H1 (cell line): ENCODE results near the gene ABHD14A. TPM values are rescaled to one million over a fixed set of nuclear protein-coding genes. Genes with fewer than 3 reads are reported as not detected.

Experiments
- CTCF ChIA-PET: fragments of 300-600 bp; sonication (Branson Sonifier 250); formaldehyde crosslinking; loops from one replicate; lab custom pipeline; 2021; ENCODE audit not compliant: partially characterized antibody; lab: Charles Lee
- POLR2A ChIA-PET: fragments of 300-600 bp; sonication (Branson Sonifier 250); formaldehyde crosslinking; loops from one replicate; lab custom pipeline; 2021; ENCODE audit warnings: inconsistent platforms; ENCODE audit not compliant: partially characterized antibody; lab: Charles Lee
- DNase-seq, 2 experiments: peaks; one replicate each; pipeline versions ENCODE4 v3.0.0 to v3.0.0-alpha.2; 2010 to 2022; ENCODE audit warnings: low spot score in 2 of 2, low read depth in 1 of 2, mixed read lengths in 1 of 2
- FAIRE-seq: peaks from 2 replicates; lab custom pipeline; 2011; peaks lifted over from hg19 to GRCh38; lab: Jason Lieb, UNC
- H2AFZ ChIP-seq: 2 replicates; pipeline ENCODE4 v1.8.1; 2012; ENCODE audit warnings: low read length, inconsistent platforms
- H2AK5ac ChIP-seq: 2 replicates; pipeline ENCODE4 v1.6.1; 2013; ENCODE audit warnings: low read depth, low read length
- H2BK120ac ChIP-seq: replicated peaks from 2 replicates; pipeline ENCODE3; 2013; ENCODE audit warnings: low read depth, low read length, inconsistent platforms
- H2BK12ac ChIP-seq: 2 replicates; pipeline ENCODE4 v1.6.1; 2013; ENCODE audit warnings: low read depth, low read length
- H2BK15ac ChIP-seq: 2 replicates; pipeline ENCODE4 v1.6.1; 2013; ENCODE audit warnings: low read length
- H2BK20ac ChIP-seq: 2 replicates; pipeline ENCODE4 v1.6.1; 2013; ENCODE audit warnings: low read length
- H2BK5ac ChIP-seq: 2 replicates; pipeline ENCODE4 v1.6.1; 2013; ENCODE audit warnings: low read depth, low read length
- H3K14ac ChIP-seq: 2 replicates; pipeline ENCODE4 v1.6.1; 2013; ENCODE audit warnings: inconsistent platforms; ENCODE audit not compliant: insufficient read length
- H3K18ac ChIP-seq: 2 replicates; pipeline ENCODE4 v1.6.1; 2013; ENCODE audit warnings: low read length; ENCODE audit errors: extremely low read depth
- H3K23ac ChIP-seq: 2 replicates; pipeline ENCODE4 v1.6.1; 2013; ENCODE audit warnings: inconsistent platforms; ENCODE audit not compliant: insufficient read length
- H3K23me2 ChIP-seq: 2 replicates; pipeline ENCODE4 v1.6.1; 2013; ENCODE audit warnings: low read depth, low read length
- H3K27ac ChIP-seq: 2 replicates; pipeline ENCODE4 v1.6.1; 2011; ENCODE audit warnings: low read depth, low read length, inconsistent platforms
- H3K27me3 ChIP-seq, 4 experiments: replicated peaks in 1 of 4; 1 replicate in 1 of 4; 2 replicates in 3 of 4; pipeline versions ENCODE4 v1.6.1 to v1.8.1; 2011 to 2013; ENCODE audit warnings: low read length in 3 of 4, mild to moderate bottlenecking in 3 of 4, inconsistent platforms in 2 of 4, mixed read lengths in 2 of 4, moderate library complexity in 1 of 4; ENCODE audit not compliant: control insufficient read depth in 3 of 4, insufficient read depth in 3 of 4; ENCODE audit errors: extremely low read depth in 1 of 4
- H3K36me3 ChIP-seq, 4 experiments: 2 replicates each; pipeline versions ENCODE4 v1.6.1 to v1.8.1; 2011 to 2013; ENCODE audit warnings: mild to moderate bottlenecking in 4 of 4, low read length in 3 of 4, moderate library complexity in 2 of 4, control low read depth in 1 of 4, inconsistent platforms in 1 of 4; ENCODE audit not compliant: insufficient read depth in 4 of 4, control insufficient read depth in 2 of 4
- H3K4ac ChIP-seq: replicated peaks from 2 replicates; pipeline ENCODE3; 2013; ENCODE audit warnings: low read length, low read depth, mixed read lengths, inconsistent platforms; ENCODE audit not compliant: insufficient read length
- H3K4me1 ChIP-seq, 4 experiments: replicated peaks in 1 of 4; 1 replicate in 1 of 4; 2 replicates in 3 of 4; pipeline versions ENCODE4 v1.6.1 to v1.8.1; 2011 to 2013; ENCODE audit warnings: low read length in 3 of 4, inconsistent platforms in 2 of 4, mixed read lengths in 1 of 4; ENCODE audit not compliant: insufficient read depth in 4 of 4, control insufficient read depth in 3 of 4
- H3K4me2 ChIP-seq, 2 experiments: 2 replicates each; pipeline versions ENCODE4 v1.6.1 to v1.8.1; 2011 to 2013; ENCODE audit warnings: low read depth in 2 of 2, low read length in 2 of 2, control low read depth in 1 of 2, inconsistent platforms in 1 of 2, mild to moderate bottlenecking in 1 of 2; ENCODE audit not compliant: insufficient read depth in 1 of 2
- H3K4me3 ChIP-seq, 4 experiments: fragments of 200-600, 300-600 bp in 1 of 4; sonication (generic), shearing (Covaris generic), sonication (Bioruptor Twin) in 1 of 4; 2 replicates each; pipeline versions ENCODE4 v1.5.1 to v1.8.1; 2011 to 2016; ENCODE audit warnings: low read length in 4 of 4, low read depth in 3 of 4, control low read depth in 2 of 4, inconsistent platforms in 2 of 4, mild to moderate bottlenecking in 2 of 4, mixed read lengths in 1 of 4, moderate library complexity in 1 of 4; ENCODE audit not compliant: insufficient read depth in 2 of 4; ENCODE audit errors: extremely low read depth in 1 of 4
- H3K56ac ChIP-seq: replicated peaks from 2 replicates; pipeline ENCODE3; 2013; ENCODE audit warnings: low read depth, mild to moderate bottlenecking, mixed read lengths, low read length, inconsistent platforms; ENCODE audit not compliant: insufficient read length
- H3K79me1 ChIP-seq: 2 replicates; pipeline ENCODE4 v1.6.1; 2013; ENCODE audit warnings: low read depth, low read length, control low read depth
- H3K79me2 ChIP-seq, 2 experiments: 2 replicates each; pipeline versions ENCODE4 v1.6.1 to v1.8.1; 2012 to 2013; ENCODE audit warnings: low read length in 2 of 2, mild to moderate bottlenecking in 2 of 2, inconsistent platforms in 1 of 2; ENCODE audit not compliant: insufficient read depth in 2 of 2, control insufficient read depth in 1 of 2
- H3K9ac ChIP-seq, 4 experiments: replicated peaks in 1 of 4; 1 replicate in 1 of 4; 2 replicates in 3 of 4; pipeline versions ENCODE4 v1.6.1 to v1.8.1; 2011 to 2013; ENCODE audit warnings: low read depth in 3 of 4, low read length in 3 of 4, control low read depth in 2 of 4, mild to moderate bottlenecking in 2 of 4, moderate library complexity in 2 of 4, inconsistent platforms in 1 of 4; ENCODE audit errors: extremely low read depth in 1 of 4
- H3K9me3 ChIP-seq, 2 experiments: 2 replicates each; pipeline versions ENCODE4 v1.6.1 to v1.8.1; 2012 to 2013; ENCODE audit warnings: mild to moderate bottlenecking in 2 of 2, moderate library complexity in 2 of 2, control low read depth in 1 of 2, inconsistent platforms in 1 of 2, low read depth in 1 of 2, low read length in 1 of 2, mixed read lengths in 1 of 2; ENCODE audit not compliant: insufficient read depth in 2 of 2
- H4K20me1 ChIP-seq, 2 experiments: replicated peaks in 1 of 2; 2 replicates each; pipeline versions ENCODE3 to v1.8.1; 2011 to 2013; ENCODE audit warnings: inconsistent platforms in 2 of 2, low read length in 2 of 2, mild to moderate bottlenecking in 1 of 2; ENCODE audit not compliant: insufficient read depth in 2 of 2, control insufficient read depth in 1 of 2
- H4K5ac ChIP-seq: 2 replicates; pipeline ENCODE4 v1.6.1; 2013; ENCODE audit warnings: low read length, low read depth, mixed read lengths, inconsistent platforms; ENCODE audit not compliant: insufficient read length
- H4K8ac ChIP-seq: 2 replicates; pipeline ENCODE4 v1.8.0; 2013; ENCODE audit warnings: mild to moderate bottlenecking, moderate library complexity, low read length, inconsistent platforms; ENCODE audit not compliant: insufficient read depth; ENCODE audit errors: extremely low read depth
- H4K91ac ChIP-seq: replicated peaks from 2 replicates; pipeline ENCODE3; 2013; ENCODE audit warnings: low read length, mixed read lengths, inconsistent platforms; ENCODE audit not compliant: insufficient read length
- ATF2 ChIP-seq: IDR thresholded peaks from 2 replicates; pipeline ENCODE4 v1.6.1; 2012; ENCODE audit warnings: low read length, inconsistent platforms
- ATF3 ChIP-seq: IDR thresholded peaks from 2 replicates; pipeline ENCODE4 v1.6.1; 2011; ENCODE audit warnings: low read depth, mild to moderate bottlenecking, low read length; ENCODE audit not compliant: insufficient read depth
- BRCA1 ChIP-seq: IDR thresholded peaks from 2 replicates; pipeline ENCODE4 v1.6.1; 2012; ENCODE audit warnings: low read depth, low read length, improper control_type of control experiment
- FOSL1 ChIP-seq: IDR thresholded peaks from 2 replicates; pipeline ENCODE4 v1.6.1; 2011; ENCODE audit warnings: mild to moderate bottlenecking, low read depth, low read length, moderate library complexity; ENCODE audit not compliant: insufficient read depth
- HDAC6 ChIP-seq: IDR thresholded peaks from one replicate; pipeline ENCODE4 v1.7.1; 2012; ENCODE audit warnings: low read depth, mild to moderate bottlenecking, inconsistent platforms, low read length, moderate library complexity
- JUN ChIP-seq: IDR thresholded peaks from 2 replicates; pipeline ENCODE4 v1.6.1; 2011; ENCODE audit warnings: low read depth, mild to moderate bottlenecking, improper control_type of control experiment, low read length
- KDM5A ChIP-seq: fragments of 200-600 bp; IDR thresholded peaks from 2 replicates; pipeline ENCODE4 v1.7.1; 2012; ENCODE audit warnings: mild to moderate bottlenecking, low read length, inconsistent platforms, mixed read lengths
- NANOG ChIP-seq: IDR thresholded peaks from 2 replicates; pipeline ENCODE4 v1.6.1; 2011; ENCODE audit warnings: low read length, low read depth, mild to moderate bottlenecking, inconsistent platforms; ENCODE audit not compliant: insufficient read depth, poor library complexity, severe bottlenecking
- WGBS, 2 experiments: shearing (Covaris generic) in 1 of 2; methylation state at CpG; one replicate each; pipeline versions ENCODE4 v1.1.6 to v1.1.7; 2013 to 2015; ENCODE audit warnings: low lambda C conversion rate in 2 of 2, mixed read lengths in 2 of 2, inconsistent platforms in 1 of 2, low coverage in 1 of 2, missing lambda C conversion rate in 1 of 2; ENCODE audit not compliant: insufficient replicate concordance in 2 of 2, insufficient coverage in 1 of 2, insufficient read length in 1 of 2; ENCODE audit errors: extremely low coverage in 1 of 2, missing lambda C conversion rate in 1 of 2; 5-methylcytosine and 5-hydroxymethylcytosine counted together
- polyA plus RNA-seq, 7 experiments: library from polyadenylated mRNA; depleted of rRNA in 3 of 7; stranded (reverse) in 5 of 7; unstranded in 2 of 7; fragments of >200 nt in 5 of 7; fragments of 200-250 nt in 2 of 7; gene quantifications; 1 replicate in 5 of 7; 2 replicates in 1 of 7; 4 replicates in 1 of 7; pipeline versions ENCODE4 v1.2.1 to v1.2.3, GENCODE V29; 2011 to 2013; ENCODE audit warnings: missing spikeins in 2 of 7, mixed read lengths in 2 of 7
- total RNA-seq: library from RNA; stranded (reverse); fragmentation: NEBNext Ultra II Directional; extraction: Animal tissue kit (Norgen Biotek cat#: 25700); gene quantifications from 2 replicates; pipeline ENCODE4 v1.2.1, GENCODE V29; 2021

ABHD14A gene
- total and polyA plus RNA-seq, 2 of the 8 experiments (the other 6 are each of a cell fraction or from before 2014, with no cell fraction given): 4.6 to 9.8 TPM

- Histone ChIP-seq H4K5ac (no peak overlapping the region), H3K9me3 (no peaks in the 10 kb centered on the region), H2BK15ac (no peak overlapping the region), H3K18ac (no peak overlapping the region), H3K36me3 (no peaks in the 10 kb centered on the region), H3K79me2 (no peaks in the 10 kb centered on the region), H3K23me2 (peaks cover 1% of the 10 kb centered on the region; the same call in 1 of the 2 replicates), H3K27me3 (no peaks in the 10 kb centered on the region), H4K8ac (no peak overlapping the region), H2BK12ac (no peak overlapping the region), H2AK5ac (no peak overlapping the region), H4K91ac (no peak overlapping the region), H3K14ac (no peak overlapping the region), H3K9ac (no peak overlapping the region), H3K79me1 (no peaks in the 10 kb centered on the region), H2BK120ac (no peak overlapping the region), H2BK5ac (no peak overlapping the region), H3K4me2 (no peak overlapping the region), H3K4me1 (peaks cover 0 to 5% (median 2%) of the 10 kb centered on the region in 4 experiments; a peak in 4 of 7 replicates), H3K27ac (no peak overlapping the region), H2AFZ (no peak overlapping the region), H3K23ac (no peak overlapping the region), H3K4me3 (no peak overlapping the region), H2BK20ac (no peak overlapping the region), H3K56ac (no peak overlapping the region), H3K4ac (no peak overlapping the region), H4K20me1 (no peaks in the 10 kb centered on the region)
- DNase-seq (no peak), FAIRE-seq (no peak)
- ChIA-PET CTCF (interaction anchor here (1.1 to 24.7 kb wide), 5 partner anchors 8 to 102 kb away, joined by 3 to 984 read pairs (median 21); partner anchors contain the start of gene DUSP7), POLR2A (interaction anchor here (1.5 to 1.9 kb wide), 3 partner anchors 16 to 25 kb away, joined by 4 read pairs; partner anchors contain the start of gene RPL29)
- TF ChIP-seq ATF3 (no peak), BRCA1 (no peak), ATF2 (no peak), NANOG (no peak), FOSL1 (no peak), KDM5A (no peak), HDAC6 (no peak), JUN (no peak)
- 93% methylated on average over 7 of the region's 7 CpGs; no CpG with 5 or more reads in 1 of the 2 experiments for WGBS, 2 experiments
These were observed 45.9 kb downstream of the ABHD14A start for GRCh38 chr3:52020796-52021195.
